Cardiac fibroblast (primary cell): ENCODE results near the gene ACVR2B.

Experiments
- DNase-seq, 2 donors: peaks; one replicate each; pipeline versions ENCODE4 v3.0.0 to v3.0.0-alpha.2; 2010; ENCODE audit warnings: low read depth in 2 of 2
- H3K4me3 ChIP-seq, 2 donors: replicated peaks in 1 of 2; 1 replicate in 1 of 2; 2 replicates in 1 of 2; pipeline ENCODE4 v1.5.1; 2011; ENCODE audit warnings: low read depth in 2 of 2, low read length in 2 of 2, mild to moderate bottlenecking in 2 of 2, moderate library complexity in 1 of 2
- CTCF ChIP-seq: IDR thresholded peaks from one replicate; pipeline ENCODE4 v1.5.1; 2011; ENCODE audit warnings: low read depth, mild to moderate bottlenecking, low read length, inconsistent platforms

Gene ACVR2B

DNA sequence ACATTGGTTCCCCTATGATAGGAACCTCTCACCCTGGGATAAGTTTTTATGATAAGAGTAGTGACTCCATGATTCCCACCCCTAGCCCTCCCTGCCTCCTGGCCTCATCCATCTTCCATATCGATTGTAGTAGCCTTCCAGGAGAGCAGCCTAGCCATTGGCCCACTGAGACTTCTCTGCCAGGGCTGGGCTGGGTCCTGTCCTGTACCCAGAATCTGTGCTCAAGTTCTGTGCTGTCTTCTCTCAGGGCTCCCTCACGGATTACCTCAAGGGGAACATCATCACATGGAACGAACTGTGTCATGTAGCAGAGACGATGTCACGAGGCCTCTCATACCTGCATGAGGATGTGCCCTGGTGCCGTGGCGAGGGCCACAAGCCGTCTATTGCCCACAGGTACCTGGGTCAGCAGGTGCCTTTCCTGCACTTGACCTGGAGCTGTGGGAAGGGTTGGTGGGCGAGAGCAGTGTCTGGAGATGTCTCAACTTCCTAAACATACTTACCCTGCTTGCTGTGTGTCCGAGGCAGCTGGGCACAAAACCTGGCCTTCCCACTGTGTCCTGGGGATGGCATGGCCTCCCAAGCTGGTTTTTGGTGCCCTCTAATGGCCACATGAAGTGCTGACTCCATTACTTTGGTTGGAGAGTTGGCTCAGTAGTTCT lies 25.9 kb downstream of the ACVR2B start:
- TF ChIP-seq CTCF, result peak; percentile 89
- peak; percentile 77 to 81 for DNase-seq

GRCh38 chr3:38480093-38480445 lies 26.4 kb downstream of the ACVR2B start:
- DNase-seq, result no peak
- H3K4me3 ChIP-seq, result no peak overlapping the region
- TF ChIP-seq CTCF, result no peak

More for the DNA sequence above, 25.9 kb downstream of the ACVR2B start:
- no peak overlapping the region for H3K4me3 ChIP-seq

DNA sequence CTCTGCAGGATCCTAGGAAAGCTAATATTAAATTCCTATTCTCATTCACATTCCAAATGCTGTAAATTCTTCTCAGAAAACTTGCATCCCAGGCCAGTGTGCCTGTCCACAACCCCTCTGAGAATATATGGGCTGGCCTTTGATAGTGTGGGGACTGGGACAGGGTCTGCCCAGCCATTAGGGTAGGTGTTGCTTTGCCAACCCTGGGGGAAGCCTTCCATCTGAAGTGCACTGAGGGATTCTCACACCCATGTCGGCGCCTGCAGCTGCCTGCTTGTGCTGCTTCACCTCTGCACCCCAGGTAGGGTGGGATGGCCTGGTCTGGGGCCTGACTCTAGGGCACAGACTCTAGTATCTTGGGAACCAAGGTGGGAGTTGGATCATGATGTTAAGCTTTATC lies 27.2 kb downstream of the ACVR2B start:
- DNase-seq, result no peak
- TF ChIP-seq CTCF, result no peak
- no peak overlapping the region for H3K4me3 ChIP-seq

GRCh38 chr3:38482951-38483350 lies 29.3 kb downstream of the ACVR2B start:
- H3K4me3 ChIP-seq, result no peak overlapping the region
- TF ChIP-seq CTCF, result no peak
- no peak for DNase-seq

DNA sequence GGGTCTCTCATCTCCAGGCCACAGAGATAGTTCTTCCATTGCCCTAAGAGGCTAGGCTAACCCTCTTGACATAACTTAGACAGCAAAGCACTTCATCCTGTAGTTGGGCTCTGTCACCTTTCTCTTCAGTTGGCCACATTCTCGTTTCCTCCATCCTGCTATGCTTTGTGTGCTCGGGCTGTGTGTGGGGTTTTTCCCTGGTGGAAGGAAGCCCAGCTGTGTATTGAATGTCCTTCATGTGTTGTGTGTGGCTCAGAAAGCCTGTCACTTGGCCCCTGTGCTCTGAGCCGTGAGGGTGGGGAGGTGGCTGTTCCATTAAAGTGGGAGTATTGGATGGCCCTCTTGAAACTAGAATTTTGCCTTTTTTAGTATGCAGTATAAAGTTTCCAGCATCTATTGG lies 33.6 kb downstream of the ACVR2B start:
- DNase-seq, result no peak
- TF ChIP-seq CTCF, result no peak
- no peak overlapping the region for H3K4me3 ChIP-seq

DNA sequence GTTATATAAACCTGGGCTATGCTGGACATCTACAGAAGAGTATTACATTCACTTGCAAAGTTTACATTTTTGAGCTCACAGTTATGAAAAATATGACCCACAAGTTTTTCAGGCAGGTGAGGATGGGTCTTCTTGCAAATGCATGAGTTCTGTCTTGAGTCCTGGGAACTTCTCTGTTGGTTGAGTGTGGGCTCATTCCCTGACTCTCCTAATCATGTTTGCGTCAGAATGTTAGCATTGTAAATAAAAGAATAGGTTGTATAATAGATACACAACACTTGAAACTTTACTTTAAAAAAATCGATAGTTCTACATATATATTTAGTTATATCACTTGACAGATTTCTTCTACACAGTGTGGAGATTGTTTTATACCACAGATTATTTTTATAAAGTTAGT lies 35.3 kb downstream of the ACVR2B start:
- no peak for DNase-seq
- TF ChIP-seq CTCF, result no peak
- H3K4me3 ChIP-seq, result no peak overlapping the region

DNA sequence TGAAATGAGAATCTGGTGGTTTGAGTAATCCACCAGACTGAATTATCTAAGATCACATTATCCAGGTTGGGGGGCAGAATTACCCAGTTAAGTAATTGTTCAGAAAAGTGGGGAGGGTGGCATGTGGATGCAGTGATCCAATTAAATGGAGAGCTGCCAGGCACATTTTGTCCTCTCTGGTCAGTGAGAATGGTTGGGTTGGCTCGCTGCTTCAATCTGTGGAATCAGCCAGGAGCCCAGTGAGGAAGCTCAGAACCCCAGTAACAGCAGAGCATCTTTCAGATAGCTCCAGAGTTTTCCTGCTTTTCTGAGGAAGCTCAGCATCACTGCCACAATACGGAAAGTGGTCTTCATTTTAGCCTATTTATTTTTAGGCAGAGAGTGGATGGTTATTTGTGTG lies 36.1 kb downstream of the ACVR2B start:
- DNase-seq, result no peak
- TF ChIP-seq CTCF, result no peak
- no peak overlapping the region for H3K4me3 ChIP-seq
